PC-9 (cell line): ENCODE data around the gene TMIGD1. TPM values are rescaled to one million over a fixed set of nuclear protein-coding genes. Genes with fewer than 3 reads are reported as not detected.

Experiments
- BruUV-seq: library from RNA; stranded (reverse); fragments of 400-500 nt; replicated peaks from 2 replicates; lab custom pipeline; 2021; lab: Mats Ljungman, UMichigan
- CTCF ChIA-PET: fragments of 300-600 bp; sonication (Branson Sonifier 250); formaldehyde crosslinking; loops from one replicate; lab custom pipeline; 2022; ENCODE audit warnings: antibody characterized with exemption; lab: Charles Lee
- POLR2A ChIA-PET: fragments of 300-600 bp; sonication (Branson Sonifier 250); formaldehyde crosslinking; loops from one replicate; lab custom pipeline; 2022; ENCODE audit warnings: antibody characterized with exemption; ENCODE audit not compliant: unreplicated experiment; lab: Charles Lee
- DNase-seq, 2 experiments: peaks; one replicate each; pipeline versions ENCODE4 v3.0.0 to v3.0.0-alpha.2; 2015 to 2022; ENCODE audit warnings: mixed read lengths in 1 of 2
- H2AFZ ChIP-seq: fragments of 200-600 bp; sonication (generic); 2 replicates; pipeline ENCODE4 v1.8.1; 2017; ENCODE audit warnings: antibody characterized with exemption
- H3F3A ChIP-seq: fragments of 200-600 bp; sonication (generic); 2 replicates; pipeline ENCODE4 v1.8.1; 2017; ENCODE audit warnings: antibody characterized with exemption, mild to moderate bottlenecking, low read depth; ENCODE audit not compliant: insufficient read depth
- H3K27ac ChIP-seq: fragments of 200-600 bp; sonication (generic); 2 replicates; pipeline ENCODE4 v1.6.1; 2016; ENCODE audit warnings: mixed run types
- H3K27me3 ChIP-seq: fragments of 200-600 bp; sonication (generic); 2 replicates; pipeline ENCODE4 v1.6.1; 2016; ENCODE audit warnings: low read depth, mixed run types; ENCODE audit not compliant: insufficient read depth
- H3K36me3 ChIP-seq: fragments of 200-600 bp; sonication (generic); 2 replicates; pipeline ENCODE4 v1.6.1; 2016; ENCODE audit warnings: low read depth, mixed run types
- H3K4me1 ChIP-seq: fragments of 200-600 bp; sonication (generic); replicated peaks from 2 replicates; pipeline ENCODE4 v1.6.1; 2016; ENCODE audit warnings: mixed run types; ENCODE audit not compliant: insufficient read depth
- H3K4me2 ChIP-seq: fragments of 200-600 bp; sonication (generic); 2 replicates; pipeline ENCODE4 v1.6.1; 2017; ENCODE audit warnings: mixed run types
- H3K4me3 ChIP-seq: fragments of 200-600 bp; sonication (generic); 2 replicates; pipeline ENCODE4 v1.6.1; 2016; ENCODE audit warnings: mixed run types
- H3K79me2 ChIP-seq: fragments of 200-600 bp; sonication (generic); 2 replicates; pipeline ENCODE4 v1.6.1; 2017; ENCODE audit warnings: low read depth, mixed run types
- H3K9me2 ChIP-seq: fragments of 200-600 bp; sonication (generic); 2 replicates; pipeline ENCODE4 v1.8.1; 2017; ENCODE audit warnings: mild to moderate bottlenecking; ENCODE audit not compliant: insufficient read depth
- H3K9me3 ChIP-seq: fragments of 200-600 bp; sonication (generic); 2 replicates; pipeline ENCODE4 v1.8.1; 2016; ENCODE audit warnings: low read depth; ENCODE audit not compliant: insufficient read depth
- H4K20me1 ChIP-seq: fragments of 200-600 bp; sonication (generic); 2 replicates; pipeline ENCODE4 v1.8.1; 2017; ENCODE audit not compliant: insufficient read depth
- CTCF ChIP-seq: fragments of 200-600 bp; sonication (generic); conservative IDR thresholded peaks from 2 replicates; pipeline ENCODE4 v1.6.1; 2017; ENCODE audit warnings: mixed run types, antibody characterized with exemption, mild to moderate bottlenecking, moderate library complexity
- EZH2 ChIP-seq: fragments of 200-600 bp; sonication (generic); IDR thresholded peaks from 2 replicates; pipeline ENCODE4 v1.8.0; 2017; ENCODE audit warnings: antibody characterized with exemption, low read depth
- intact Hi-C: fragments of 100-400 bp; cut with micrococcal nuclease; formaldehyde crosslinking; loops from one replicate; pipeline ENCODE4 v1.10.0; 2022; ENCODE audit not compliant: unreplicated experiment
- total RNA-seq: library from RNA; stranded (reverse); gene quantifications from 2 replicates; pipeline ENCODE4 v1.2.3, GENCODE V29; 2021

TMIGD1 gene
- total RNA-seq, 1 experiment from 2014 or later, result not detected

GRCh38 chr17:30290696-30291542, 42.9 kb downstream of the TMIGD1 start:
- Histone ChIP-seq H3K4me1 (peaks cover 20% of the 10 kb centered on the region), H3K27ac (no peak overlapping the region), H3K4me2 (peak overlapping the region; percentile 90), H3K79me2 (peaks cover 12% of the 10 kb centered on the region), H4K20me1 (0 out of 2 replicates have a peak, but pooled peaks cover 4% of the 10 kb centered on the region), H3K4me3 (peak overlapping the region; percentile 66), H3K9me3 (no peaks in the 10 kb centered on the region), H3K27me3 (no peaks in the 10 kb centered on the region), H2AFZ (peak overlapping the region; percentile 89), H3K36me3 (0 out of 2 replicates have a peak, but pooled peaks cover 7% of the 10 kb centered on the region), H3F3A (peaks cover 9% of the 10 kb centered on the region; the same call in 1 of the 2 replicates), H3K9me2 (no peaks in the 10 kb centered on the region)
- peak; percentile 45 to 51 for DNase-seq
- TF ChIP-seq CTCF, result no peak
- no peak for TF ChIP-seq EZH2
- intact Hi-C loops, result no loop called here
- no TSS peak for BruUV-seq
- ChIA-PET CTCF (no interaction called here), POLR2A (interaction anchor here (0.6 kb wide), 1 partner anchor 145 kb away, joined by 3 read pairs; no protein-coding TSS in a partner anchor)

- Histone ChIP-seq H2AFZ (no peak overlapping the region), H3K36me3 (0 out of 2 replicates have a peak, but pooled peaks cover 12% of the 10 kb centered on the region), H3K4me2 (peak overlapping the region; percentile 90), H3K79me2 (peaks cover 12% of the 10 kb centered on the region), H4K20me1 (0 out of 2 replicates have a peak, but pooled peaks cover 4% of the 10 kb centered on the region), H3K4me3 (peak overlapping the region; percentile 66; the same call in 1 of the 2 replicates), H3K4me1 (peaks cover 20% of the 10 kb centered on the region), H3F3A (peaks cover 9% of the 10 kb centered on the region; the same call in 1 of the 2 replicates), H3K9me2 (no peaks in the 10 kb centered on the region), H3K27ac (no peak overlapping the region), H3K9me3 (no peaks in the 10 kb centered on the region), H3K27me3 (no peaks in the 10 kb centered on the region)
- POLR2A ChIA-PET, result no interaction called here
- CTCF ChIA-PET, result no interaction called here
- intact Hi-C loops, result no loop called here
- TF ChIP-seq CTCF, result no peak
- no peak for TF ChIP-seq EZH2
- DNase-seq, result no peak
- no TSS peak for BruUV-seq
Observed at GRCh38 chr17:30290077-30290476, 43.8 kb downstream of the TMIGD1 start.

GRCh38 chr17:30279156-30279555, 54.7 kb downstream of the TMIGD1 start:
- DNase-seq, result no peak
- intact Hi-C loops, result no loop called here
- BruUV-seq, result no TSS peak
- POLR2A ChIA-PET, result interaction anchor here (0.7 kb wide), 1 partner anchor 1148 kb away, joined by 11 read pairs; no protein-coding TSS in a partner anchor
- Histone ChIP-seq H3K9me2 (no peaks in the 10 kb centered on the region), H3K9me3 (no peaks in the 10 kb centered on the region), H3K27me3 (no peaks in the 10 kb centered on the region), H3K4me3 (no peak overlapping the region), H4K20me1 (no peaks in the 10 kb centered on the region), H2AFZ (no peak overlapping the region), H3K4me1 (0 out of 2 replicates have a peak, but pooled peaks cover 6% of the 10 kb centered on the region), H3K36me3 (peaks cover 4% of the 10 kb centered on the region), H3K79me2 (no peaks in the 10 kb centered on the region), H3K27ac (no peak overlapping the region), H3F3A (no peaks in the 10 kb centered on the region), H3K4me2 (no peak overlapping the region)
- TF ChIP-seq CTCF (no peak), EZH2 (no peak)
- CTCF ChIA-PET, result interaction anchor here (1.7 kb wide), 1 partner anchor 155 kb away, joined by 3 read pairs; no protein-coding TSS in a partner anchor
